Psoas muscle (tissue), 8 donors: Measurements from ENCODE around the gene LRP1B. TPM values are rescaled to one million over a fixed set of nuclear protein-coding genes. Genes with fewer than 3 reads are reported as not detected.

Experiments used
- ATAC-seq, 4 donors: fragments of 200-7000 bp; cut with Tn5 transposase; one replicate each; pipeline ENCODE4 v1.9.1; 2020; ENCODE audit warnings: moderate library complexity in 3 of 4, mild to moderate bottlenecking in 2 of 4
- DNase-seq, 2 donors: peaks; one replicate each; pipeline ENCODE4 v3.0.0-alpha.2; 2020
- H3K27ac ChIP-seq: fragments of 200-600 bp; one replicate; pipeline ENCODE4 v1.8.0; 2022
- H3K27me3 ChIP-seq, 3 donors: fragments of 200-600 bp in 1 of 3; one replicate each; pipeline versions ENCODE4 v1.6.1 to v1.8.0; 2013 to 2022; ENCODE audit warnings: low read length in 2 of 3, mild to moderate bottlenecking in 2 of 3, moderate library complexity in 1 of 3; ENCODE audit not compliant: insufficient read depth in 3 of 3
- H3K36me3 ChIP-seq, 2 donors: fragments of 200-600 bp in 1 of 2; one replicate each; pipeline versions ENCODE4 v1.6.1 to v1.8.0; 2013 to 2022; ENCODE audit warnings: low read depth in 1 of 2, mild to moderate bottlenecking in 1 of 2, moderate library complexity in 1 of 2; ENCODE audit not compliant: insufficient read depth in 1 of 2
- H3K4me1 ChIP-seq: fragments of 200-600 bp; one replicate; pipeline ENCODE4 v1.8.0; 2022
- H3K4me3 ChIP-seq: fragments of 200-600 bp; one replicate; pipeline ENCODE4 v1.8.0; 2022; ENCODE audit warnings: mild to moderate bottlenecking
- H3K9me3 ChIP-seq: fragments of 200-600 bp; one replicate; pipeline ENCODE4 v1.8.0; 2022
- CTCF ChIP-seq: fragments of 200-600 bp; IDR thresholded peaks from one replicate; pipeline ENCODE4 v1.8.0; 2022; ENCODE audit warnings: antibody characterized with exemption
- WGBS, 3 donors: extraction: QIAGEN DNeasy Blood & Tissue Kit; methylation state at CpG; one replicate each; pipeline versions ENCODE4 v1.1.6 to v1.1.7; 2013; 5-methylcytosine and 5-hydroxymethylcytosine counted together
- intact Hi-C, 2 donors: fragments of 100-400 bp; cut with DNase I; formaldehyde crosslinking; loops; one replicate each; pipeline versions ENCODE4 v1.11.0 to v1.14.2; 2022
- polyA plus RNA-seq, 3 donors: library from polyadenylated mRNA; stranded (reverse); fragments of 200-250 nt; gene quantifications; one replicate each; pipeline ENCODE4 v1.2.3, GENCODE V29; 2013
- total RNA-seq, 4 donors: library from RNA; stranded (reverse); fragmentation: NEBNext Ultra II Directional in 2 of 4; extraction: Animal tissue kit (Norgen Biotek cat#: 25700) in 2 of 4; gene quantifications; one replicate each; pipeline versions ENCODE4 v1.2.1 to v1.2.4, GENCODE V29; 2021 to 2023
- donor health status: healthy with polysubstance abuse.
- donor health status: DM: no; HTN: no; CAD: no; lungs with moderate emphysema.
- donor health status: Bipolar disorder and iron deficiency.
- donor health status: healthy.
- donor health status: DM: yes; HTN: yes; CAD: no.
- donor health status: DM: no; HTN: no; CAD: no.
- donor health status: DM: no; HTN: no; CAD: no.
- donor health status: DM: yes; HTN: yes; CAD: no.

Gene LRP1B
- total and polyA plus RNA-seq, 7 donors: 0.33 to 3.3 (median 0.95) TPM

GRCh38 chr2:141579071-141579470 lies 551.7 kb downstream of the LRP1B start:
- DNase-seq (no peak), ATAC-seq (no peak)
- TF ChIP-seq CTCF: no peak
- H3K27me3 ChIP-seq: no peaks in the 10 kb centered on the region
- no peak overlapping the region for H3K27ac ChIP-seq
- intact Hi-C loops: no loop called here
- no peak overlapping the region for H3K4me3 ChIP-seq
- no peaks in the 10 kb centered on the region for H3K9me3 ChIP-seq
- WGBS, 3 donors: 38 to 57% (median 56%) methylated on average over 5 of the region's 5 CpGs
- no peaks in the 10 kb centered on the region for H3K4me1 ChIP-seq
- H3K36me3 ChIP-seq: no peaks in the 10 kb centered on the region

- Histone ChIP-seq H3K4me1 (no peaks in the 10 kb centered on the region), H3K4me3 (no peak overlapping the region), H3K27me3 (no peaks in the 10 kb centered on the region), H3K36me3 (no peaks in the 10 kb centered on the region), H3K27ac (no peak overlapping the region), H3K9me3 (no peaks in the 10 kb centered on the region)
- intact Hi-C loops: no loop called here
- TF ChIP-seq CTCF: no peak
- DNase-seq: peak in 1 of 2 donors; percentile 23
- ATAC-seq: no peak
- whole genome bisulfite sequencing, 3 donors: 63 to 66% (median 65%) methylated on average over 9 to 10 of the region's 10 CpGs
Observed at GRCh38 chr2:141570474-141571131, 560.2 kb downstream of the LRP1B start.

- DNase-seq (no peak), ATAC-seq (no peak)
- Histone ChIP-seq H3K4me3 (no peak overlapping the region), H3K27me3 (no peaks in the 10 kb centered on the region), H3K4me1 (no peaks in the 10 kb centered on the region), H3K9me3 (no peaks in the 10 kb centered on the region), H3K36me3 (no peaks in the 10 kb centered on the region), H3K27ac (no peak overlapping the region)
- intact Hi-C loops: no loop called here
- TF ChIP-seq CTCF: no peak
- WGBS, 3 donors: 71 to 80% (median 77%) methylated on average over 4 of the region's 4 CpGs
Observed at GRCh38 chr2:141569941-141570340, 560.9 kb downstream of the LRP1B start.

DNA sequence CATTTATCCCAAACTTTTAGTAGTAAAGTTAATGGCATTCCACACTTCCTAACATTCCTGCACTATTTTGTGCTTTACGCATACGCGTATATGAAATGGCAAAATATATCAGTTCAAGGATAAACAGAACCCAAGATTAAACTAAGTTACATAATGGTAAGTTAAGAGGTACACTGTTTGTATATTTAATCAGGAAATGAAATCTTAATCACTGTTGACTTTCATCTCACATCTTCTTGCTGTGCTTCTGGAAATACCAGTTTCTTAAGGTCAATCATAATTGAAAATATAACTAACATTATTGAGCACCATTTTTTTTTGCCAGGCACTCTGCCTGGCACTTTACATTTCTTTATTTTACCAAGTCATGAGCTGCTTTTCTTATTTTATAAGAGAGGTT lies 565.2 kb downstream of the LRP1B start:
- Histone ChIP-seq H3K4me3 (no peak overlapping the region), H3K9me3 (no peaks in the 10 kb centered on the region), H3K4me1 (no peaks in the 10 kb centered on the region), H3K27me3 (no peaks in the 10 kb centered on the region), H3K36me3 (no peaks in the 10 kb centered on the region), H3K27ac (no peak overlapping the region)
- WGBS, 3 donors: 99% methylated on average over 3 of the region's 3 CpGs
- TF ChIP-seq CTCF: no peak
- intact Hi-C loops: no loop called here
- DNase-seq: no peak
- no peak for ATAC-seq

GRCh38 chr2:141560723-141561122 lies 570.1 kb downstream of the LRP1B start:
- intact Hi-C loops: no loop called here
- 59 to 77% (median 76%) methylated on average over 1 of the region's 1 CpG for WGBS, 3 donors
- H3K27ac ChIP-seq: no peak overlapping the region

More at GRCh38 chr2:141560723-141561122, 570.1 kb downstream of the LRP1B start:
- H3K4me3 ChIP-seq: no peak overlapping the region
- H3K36me3 ChIP-seq: no peaks in the 10 kb centered on the region
- no peaks in the 10 kb centered on the region for H3K4me1 ChIP-seq
- DNase-seq (no peak), ATAC-seq (no peak)
- H3K9me3 ChIP-seq: no peaks in the 10 kb centered on the region
- TF ChIP-seq CTCF: no peak
- H3K27me3 ChIP-seq: no peaks in the 10 kb centered on the region
